ENCODE data around the gene SLCO3A1.

Gene SLCO3A1

GRCh38 chr15:91853511-91853947, at the start of gene SLCO3A1:
Gene SLCO3A1 (plus strand): TSS chr15:91853708.
- peak; percentile 84 for DNase-seq

GRCh38 chr15:91807122-91807521, 46.4 kb upstream of the SLCO3A1 start:
- no peak for DNase-seq

GRCh38 chr15:91813924-91814323, 39.6 kb upstream of the SLCO3A1 start:
- no peak for DNase-seq

GRCh38 chr15:91816942-91817341, 36.6 kb upstream of the SLCO3A1 start:
- no peak for DNase-seq

- no peak for DNase-seq
These were observed 32.0 kb upstream of the SLCO3A1 start for GRCh38 chr15:91821458-91821857.

- no peak for DNase-seq
These were observed 29.3 kb upstream of the SLCO3A1 start for GRCh38 chr15:91824256-91824655.

- DNase-seq, result no peak
These were observed 27.1 kb upstream of the SLCO3A1 start for GRCh38 chr15:91826443-91826842.

- no peak for DNase-seq
These were observed 20.5 kb upstream of the SLCO3A1 start for GRCh38 chr15:91833056-91833455.

GRCh38 chr15:91839867-91840266, 13.6 kb upstream of the SLCO3A1 start:
- no peak for DNase-seq

- DNase-seq, result no peak
These were observed 11.6 kb upstream of the SLCO3A1 start for GRCh38 chr15:91841861-91842260.

- no peak for DNase-seq
These were observed 9.2 kb upstream of the SLCO3A1 start for GRCh38 chr15:91844341-91844740.

GRCh38 chr15:91844928-91845327, 8.6 kb upstream of the SLCO3A1 start:
- no peak for DNase-seq

- no peak for DNase-seq
These were observed 7.8 kb upstream of the SLCO3A1 start for GRCh38 chr15:91845720-91846119.

- no peak for DNase-seq
These were observed 4.3 kb upstream of the SLCO3A1 start for GRCh38 chr15:91849180-91849579.

- peak; percentile 70 for DNase-seq
These were observed 3.8 kb upstream of the SLCO3A1 start for GRCh38 chr15:91849749-91850161.

- DNase-seq, result peak; percentile 83
These were observed 582 bp upstream of the SLCO3A1 start for GRCh38 chr15:91852741-91853510.

- DNase-seq, result peak; percentile 47
These were observed 585 bp downstream of the SLCO3A1 start for GRCh38 chr15:91853948-91854638.

- peak; percentile 39 for DNase-seq
These were observed 1.1 kb downstream of the SLCO3A1 start for GRCh38 chr15:91854639-91854990.

GRCh38 chr15:91855241-91855640, 1.7 kb downstream of the SLCO3A1 start:
- DNase-seq, result no peak

GRCh38 chr15:91855684-91856489, 2.4 kb downstream of the SLCO3A1 start:
- no peak for DNase-seq

- peak; percentile 26 for DNase-seq
These were observed 3.7 kb downstream of the SLCO3A1 start for GRCh38 chr15:91857224-91857585.

GRCh38 chr15:91857772-91858171, 4.3 kb downstream of the SLCO3A1 start:
- peak; percentile 81 for DNase-seq

GRCh38 chr15:91860498-91860897, 7.0 kb downstream of the SLCO3A1 start:
- no peak for DNase-seq

GRCh38 chr15:91861223-91861622, 7.7 kb downstream of the SLCO3A1 start:
- no peak for DNase-seq
